ENCODE measurements around the gene LZTR1. TPM values are rescaled to one million over a fixed set of nuclear protein-coding genes. Genes with fewer than 3 reads are reported as not detected.

LZTR1 gene
- total RNA-seq, 1 donor from 2014 or later, result 91.6 TPM

DNA sequence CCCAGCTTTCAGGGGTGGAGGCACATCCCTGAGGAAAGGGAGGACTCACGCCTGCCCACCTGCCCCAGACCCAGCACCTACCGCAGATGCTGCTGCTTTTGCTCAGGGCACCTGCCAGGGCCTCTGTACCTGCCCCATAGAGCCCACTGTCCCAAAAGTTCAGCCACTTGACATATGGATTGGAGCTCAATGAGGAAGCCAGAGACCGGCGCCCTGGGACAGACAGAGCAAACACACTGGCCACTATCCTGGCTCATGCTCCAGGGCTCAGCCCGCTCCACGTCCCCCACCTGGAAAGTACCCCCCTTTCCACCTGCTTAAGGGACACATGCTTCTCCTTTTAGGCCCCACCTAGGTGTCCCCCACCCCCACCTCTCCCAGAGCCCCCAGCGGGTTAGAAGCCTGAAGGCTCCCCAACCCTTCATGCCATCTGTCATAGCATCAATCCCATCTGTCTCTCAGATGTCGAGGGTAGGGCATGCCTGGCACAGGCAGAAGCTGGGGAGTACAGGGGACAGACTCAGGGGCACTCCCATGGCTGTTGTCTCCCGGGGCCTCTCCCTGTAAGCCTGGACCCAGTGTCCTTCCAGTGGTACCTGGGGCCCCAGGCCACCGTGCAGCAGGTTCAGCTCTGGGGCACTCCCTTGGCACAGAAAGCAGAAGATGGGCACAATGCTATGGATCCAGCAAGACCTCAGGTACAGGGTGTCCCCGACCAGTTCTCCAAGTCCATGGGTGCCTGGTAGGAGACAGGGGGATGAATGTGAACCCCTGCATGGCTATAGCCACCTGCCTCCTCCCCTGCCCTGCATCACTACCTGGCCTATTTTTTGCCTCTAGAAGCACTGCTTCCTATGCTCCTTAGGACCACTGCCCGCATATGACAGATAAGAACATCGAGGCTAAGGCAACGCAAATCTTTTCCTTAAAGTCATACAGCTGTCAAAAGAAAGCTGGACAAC lies 30.6 kb downstream of the LZTR1 start:
- H3K4me1 Mint-ChIP-seq (ENCODE audit: low read depth), result peaks cover 14% of the 10 kb centered on the region
- no peaks in the 10 kb centered on the region for H3K9me3 Mint-ChIP-seq (ENCODE audit: low read depth)
- H3K27ac Mint-ChIP-seq, result no peak overlapping the region
- H3K27me3 Mint-ChIP-seq, result no peaks in the 10 kb centered on the region
- H3K4me3 Mint-ChIP-seq (ENCODE audit: low read depth), result peak overlapping the region; percentile 72
- DNase-seq (ENCODE audit: low spot score, unreplicated experiment), result no peak
- TF ChIP-seq, protein P1, sequence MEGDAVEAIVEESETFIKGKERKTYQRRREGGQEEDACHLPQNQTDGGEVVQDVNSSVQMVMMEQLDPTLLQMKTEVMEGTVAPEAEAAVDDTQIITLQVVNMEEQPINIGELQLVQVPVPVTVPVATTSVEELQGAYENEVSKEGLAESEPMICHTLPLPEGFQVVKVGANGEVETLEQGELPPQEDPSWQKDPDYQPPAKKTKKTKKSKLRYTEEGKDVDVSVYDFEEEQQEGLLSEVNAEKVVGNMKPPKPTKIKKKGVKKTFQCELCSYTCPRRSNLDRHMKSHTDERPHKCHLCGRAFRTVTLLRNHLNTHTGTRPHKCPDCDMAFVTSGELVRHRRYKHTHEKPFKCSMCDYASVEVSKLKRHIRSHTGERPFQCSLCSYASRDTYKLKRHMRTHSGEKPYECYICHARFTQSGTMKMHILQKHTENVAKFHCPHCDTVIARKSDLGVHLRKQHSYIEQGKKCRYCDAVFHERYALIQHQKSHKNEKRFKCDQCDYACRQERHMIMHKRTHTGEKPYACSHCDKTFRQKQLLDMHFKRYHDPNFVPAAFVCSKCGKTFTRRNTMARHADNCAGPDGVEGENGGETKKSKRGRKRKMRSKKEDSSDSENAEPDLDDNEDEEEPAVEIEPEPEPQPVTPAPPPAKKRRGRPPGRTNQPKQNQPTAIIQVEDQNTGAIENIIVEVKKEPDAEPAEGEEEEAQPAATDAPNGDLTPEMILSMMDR (IDR thresholded peaks at IDR 0.05; ENCODE audit: unreplicated experiment), result no peak
- no peaks in the 10 kb centered on the region for H3K36me3 Mint-ChIP-seq (ENCODE audit: insufficient read depth)

- DNase-seq (ENCODE audit: low spot score, unreplicated experiment), result no peak
- peaks cover 14% of the 10 kb centered on the region for H3K4me1 Mint-ChIP-seq (ENCODE audit: low read depth)
- peak overlapping the region; percentile 72 for H3K4me3 Mint-ChIP-seq (ENCODE audit: low read depth)
- H3K27me3 Mint-ChIP-seq, result no peaks in the 10 kb centered on the region
- TF ChIP-seq, protein P1 (IDR thresholded peaks at IDR 0.05; ENCODE audit: unreplicated experiment), result no peak
- peak overlapping the region; percentile 95 for H3K27ac Mint-ChIP-seq
- no peaks in the 10 kb centered on the region for H3K36me3 Mint-ChIP-seq (ENCODE audit: insufficient read depth)
- H3K9me3 Mint-ChIP-seq (ENCODE audit: low read depth), result no peaks in the 10 kb centered on the region
These were observed 31.6 kb downstream of the LZTR1 start for GRCh38 chr22:21013657-21014201.

GRCh38 chr22:21014202-21014725 lies 32.2 kb downstream of the LZTR1 start:
- Mint-ChIP-seq H3K4me3 (ENCODE audit: low read depth) (peak overlapping the region; percentile 72), H3K4me1 (ENCODE audit: low read depth) (peaks cover 14% of the 10 kb centered on the region)
- peak; percentile 85 for DNase-seq (ENCODE audit: low spot score, unreplicated experiment)

GRCh38 chr22:21014726-21015465 lies 32.8 kb downstream of the LZTR1 start, which contains the start of gene P2RX6:
Gene P2RX6 (plus strand): TSS chr22:21015165. CDS start chr22:21015175, 10 bp downstream.
- peak within 1 kb of the TSS; percentile 72 for H3K4me3 Mint-ChIP-seq (ENCODE audit: low read depth)
- H3K9me3 Mint-ChIP-seq (ENCODE audit: low read depth), result no peaks in the 10 kb centered on the region
- TF ChIP-seq, protein P1 (IDR thresholded peaks at IDR 0.05; ENCODE audit: unreplicated experiment), result no peak
- no peak for DNase-seq (ENCODE audit: low spot score, unreplicated experiment)
- no peaks in the 10 kb centered on the region for H3K27me3 Mint-ChIP-seq
- H3K4me1 Mint-ChIP-seq (ENCODE audit: low read depth), result peaks cover 14% of the 10 kb centered on the region
- peak within 1 kb of the TSS; percentile 95 for H3K27ac Mint-ChIP-seq
- no peaks in the 10 kb centered on the region for H3K36me3 Mint-ChIP-seq (ENCODE audit: insufficient read depth)

More at GRCh38 chr22:21014202-21014725, 32.2 kb downstream of the LZTR1 start:
- Mint-ChIP-seq H3K36me3 (ENCODE audit: insufficient read depth) (no peaks in the 10 kb centered on the region), H3K9me3 (ENCODE audit: low read depth) (no peaks in the 10 kb centered on the region), H3K27me3 (no peaks in the 10 kb centered on the region), H3K27ac (peak overlapping the region; percentile 95)
- TF ChIP-seq, protein P1 (IDR thresholded peaks at IDR 0.05; ENCODE audit: unreplicated experiment), result no peak
